Liver (tissue), 9 donors: ENCODE data around the gene CNTN5. TPM values are rescaled to one million over a fixed set of nuclear protein-coding genes. Genes with fewer than 3 reads are reported as not detected.
"Not testable (repeated sequence)": the region's sequence is repeated elsewhere in the genome, so short reads cannot be mapped to it uniquely, and the experiment has no call there.

Experiments used
- DNase-seq: peaks from one replicate; pipeline ENCODE4 v3.0.0-alpha.2; 2017; ENCODE audit warnings: low spot score
- H3K27ac ChIP-seq, 2 donors: one replicate each; pipeline ENCODE4 v1.7.0; 2013; ENCODE audit warnings: inconsistent platforms in 2 of 2, low read length in 2 of 2, control low read depth in 1 of 2, low read depth in 1 of 2, mild to moderate bottlenecking in 1 of 2
- H3K27me3 ChIP-seq, 4 donors: one replicate each; pipeline versions ENCODE4 v1.6.1 to v1.7.0; 2013; ENCODE audit warnings: low read length in 3 of 4, inconsistent platforms in 1 of 4, mild to moderate bottlenecking in 1 of 4, moderate library complexity in 1 of 4; ENCODE audit not compliant: control insufficient read depth in 4 of 4, insufficient read depth in 4 of 4
- H3K36me3 ChIP-seq, 4 donors: one replicate each; pipeline versions ENCODE4 v1.6.1 to v1.7.0; 2013; ENCODE audit warnings: low read length in 3 of 4, mild to moderate bottlenecking in 3 of 4, low read depth in 1 of 4, moderate library complexity in 1 of 4; ENCODE audit not compliant: control insufficient read depth in 4 of 4, insufficient read depth in 3 of 4
- H3K4me1 ChIP-seq, 4 donors: one replicate each; pipeline versions ENCODE4 v1.6.1 to v1.7.0; 2013; ENCODE audit warnings: low read length in 3 of 4, mild to moderate bottlenecking in 3 of 4, moderate library complexity in 1 of 4; ENCODE audit not compliant: control insufficient read depth in 4 of 4, insufficient read depth in 4 of 4
- H3K4me3 ChIP-seq, 3 donors: one replicate each; pipeline versions ENCODE4 v1.6.1 to v1.7.0; 2013; ENCODE audit warnings: low read length in 3 of 3, control low read depth in 1 of 3, low read depth in 1 of 3, mild to moderate bottlenecking in 1 of 3
- H3K9ac ChIP-seq, 2 donors: one replicate each; pipeline ENCODE4 v1.7.0; 2013; ENCODE audit warnings: low read length in 2 of 2, mild to moderate bottlenecking in 2 of 2, moderate library complexity in 2 of 2, control low read depth in 1 of 2, low read depth in 1 of 2
- H3K9me3 ChIP-seq, 4 donors: one replicate each; pipeline versions ENCODE4 v1.6.1 to v1.7.0; 2013; ENCODE audit warnings: low read length in 3 of 4; ENCODE audit not compliant: control insufficient read depth in 4 of 4
- ATF3 ChIP-seq: IDR thresholded peaks from 2 replicates; pipeline ENCODE4 v1.6.1; 2016; ENCODE audit warnings: antibody characterized with exemption
- CTCF ChIP-seq: fragments of 150-350 bp; IDR thresholded peaks from 2 replicates; pipeline ENCODE4 v1.5.1; 2017; ENCODE audit warnings: improper control_type of control experiment, low read depth, low read length; ENCODE audit not compliant: missing input control
- EGR1 ChIP-seq, 2 donors: IDR thresholded peaks; 2 replicates each; pipeline ENCODE4 v1.6.1; 2016 to 2018; ENCODE audit warnings: antibody characterized with exemption in 2 of 2, low read depth in 2 of 2
- FOXA1 ChIP-seq: IDR thresholded peaks from 2 replicates; pipeline ENCODE4 v1.6.1; 2016; ENCODE audit warnings: antibody characterized with exemption
- GABPA ChIP-seq, 2 donors: IDR thresholded peaks in 1 of 2; conservative IDR thresholded peaks in 1 of 2; 2 replicates each; pipeline ENCODE4 v1.6.1; 2016; ENCODE audit warnings: antibody characterized with exemption in 2 of 2, mild to moderate bottlenecking in 1 of 2, moderate library complexity in 1 of 2
- HNF4A ChIP-seq, 2 donors: conservative IDR thresholded peaks; 2 replicates each; pipeline ENCODE4 v1.6.1; 2016; ENCODE audit warnings: antibody characterized with exemption in 2 of 2, mild to moderate bottlenecking in 2 of 2
- HNF4G ChIP-seq: IDR thresholded peaks from 2 replicates; pipeline ENCODE4 v1.6.1; 2016; ENCODE audit warnings: antibody characterized with exemption
- MAX ChIP-seq: IDR thresholded peaks from 2 replicates; pipeline ENCODE4 v1.6.1; 2016; ENCODE audit warnings: antibody characterized with exemption
- NR2F2 ChIP-seq: IDR thresholded peaks from 2 replicates; pipeline ENCODE4 v1.6.1; 2016; ENCODE audit warnings: antibody characterized with exemption
- REST ChIP-seq: IDR thresholded peaks from 2 replicates; pipeline ENCODE4 v1.6.1; 2016; ENCODE audit warnings: antibody characterized with exemption, mild to moderate bottlenecking
- RXRA ChIP-seq, 2 donors: IDR thresholded peaks; 2 replicates each; pipeline ENCODE4 v1.6.1; 2017 to 2018; ENCODE audit warnings: antibody characterized with exemption in 2 of 2, mild to moderate bottlenecking in 1 of 2
- SP1 ChIP-seq: IDR thresholded peaks from 2 replicates; pipeline ENCODE4 v1.6.1; 2018; ENCODE audit warnings: antibody characterized with exemption, mild to moderate bottlenecking
- ZBTB33 ChIP-seq: IDR thresholded peaks from 2 replicates; pipeline ENCODE4 v1.6.1; 2016; ENCODE audit warnings: antibody characterized with exemption
- WGBS: extraction: QIAGEN DNeasy Blood & Tissue Kit; methylation state at CpG from one replicate; pipeline ENCODE4 v1.1.7; 2013; 5-methylcytosine and 5-hydroxymethylcytosine counted together
- polyA plus RNA-seq, 2 donors: library from polyadenylated mRNA; stranded (reverse) in 1 of 2; unstranded in 1 of 2; fragments of 200-250 nt in 1 of 2; fragments of >200 nt in 1 of 2; fragmentation: Nextera tagmentation in 1 of 2; extraction: Ambion mirVana in 1 of 2; gene quantifications; one replicate each; pipeline versions ENCODE4 v1.2.1 to v1.2.3, GENCODE V29; 2013 to 2015
- total RNA-seq, 2 donors: library from RNA; depleted of rRNA; stranded (reverse); fragments of >200 nt; gene quantifications; one replicate each; pipeline ENCODE4 v1.2.3, GENCODE V29; 2014
- donor health status: healthy.
- donor health status: healthy.
- donor health status: healthy.
- donor health status: healthy.
- donor health status: healthy.

The CNTN5 gene
- total and polyA plus RNA-seq, 4 donors, result 0.01 to 0.08 (median 0.04) TPM

- H3K9ac ChIP-seq, result no peak overlapping the region
These were observed 77.5 kb downstream of the CNTN5 start for GRCh38 chr11:99098258-99098657.

GRCh38 chr11:99098751-99099150 lies 78.0 kb downstream of the CNTN5 start:
- WGBS, result 84% methylated on average over 1 of the region's 1 CpG
- no peaks in the 10 kb centered on the region for H3K4me1 ChIP-seq
- H3K27ac ChIP-seq, result no peak overlapping the region
- TF ChIP-seq ZBTB33 (no peak), REST (no peak), SP1 (no peak), HNF4G (no peak)
- H3K9ac ChIP-seq, result no peak overlapping the region
- no peaks in the 10 kb centered on the region for H3K36me3 ChIP-seq
- H3K9me3 ChIP-seq, result no peaks in the 10 kb centered on the region
- no peak overlapping the region for H3K4me3 ChIP-seq
- DNase-seq, result no peak
- no peaks in the 10 kb centered on the region for H3K27me3 ChIP-seq

More at GRCh38 chr11:99098258-99098657, 77.5 kb downstream of the CNTN5 start:
- H3K27ac ChIP-seq, result no peak overlapping the region
- DNase-seq, result no peak
- no peaks in the 10 kb centered on the region for H3K27me3 ChIP-seq
- H3K36me3 ChIP-seq, result no peaks in the 10 kb centered on the region
- H3K4me1 ChIP-seq, result no peaks in the 10 kb centered on the region
- TF ChIP-seq CTCF, result no peak
- no peak for TF ChIP-seq RXRA (IDR thresholded peaks at IDR 0.05)
- TF ChIP-seq ATF3, result no peak
- no peak overlapping the region for H3K4me3 ChIP-seq
- H3K9me3 ChIP-seq, result no peaks in the 10 kb centered on the region
- WGBS, result 80% methylated on average over 6 of the region's 6 CpGs

- H3K9ac ChIP-seq, result no peak overlapping the region
- H3K9me3 ChIP-seq, result no peaks in the 10 kb centered on the region
- H3K27ac ChIP-seq, result no peak overlapping the region
- 82% methylated on average over 2 of the region's 2 CpGs for WGBS
- H3K27me3 ChIP-seq, result no peaks in the 10 kb centered on the region
- TF ChIP-seq GABPA (IDR thresholded peaks at IDR 0.05 in 1 of 2, conservative IDR thresholded peaks at IDR 0.05 in 1 of 2) (no peak), NR2F2 (no peak), MAX (no peak), FOXA1 (no peak), ZBTB33 (no peak), HNF4A (conservative IDR thresholded peaks at IDR 0.05) (no peak), EGR1 (IDR thresholded peaks at IDR 0.05; ENCODE audit: low read depth in 2 of 2) (no peak)
- no peak for DNase-seq
- no peak overlapping the region for H3K4me3 ChIP-seq
- H3K36me3 ChIP-seq, result no peaks in the 10 kb centered on the region
- H3K4me1 ChIP-seq, result no peaks in the 10 kb centered on the region
These were observed 96.9 kb downstream of the CNTN5 start for GRCh38 chr11:99117603-99118002.

GRCh38 chr11:99133862-99134261 lies 113.1 kb downstream of the CNTN5 start:
- H3K4me3 ChIP-seq, DNase-seq, H3K27me3 ChIP-seq, H3K27ac ChIP-seq, H3K4me1 ChIP-seq, H3K9ac ChIP-seq, H3K36me3 ChIP-seq, H3K9me3 ChIP-seq: not testable (repeated sequence)
- WGBS, result 81% methylated on average over 3 of the region's 3 CpGs
